ENCODE results near the gene SH3D19. TPM values are rescaled to one million over a fixed set of nuclear protein-coding genes. Genes with fewer than 3 reads are reported as not detected.

Gene SH3D19
- total RNA-seq, 1 experiment from 2014 or later, result 29.7 TPM

DNA sequence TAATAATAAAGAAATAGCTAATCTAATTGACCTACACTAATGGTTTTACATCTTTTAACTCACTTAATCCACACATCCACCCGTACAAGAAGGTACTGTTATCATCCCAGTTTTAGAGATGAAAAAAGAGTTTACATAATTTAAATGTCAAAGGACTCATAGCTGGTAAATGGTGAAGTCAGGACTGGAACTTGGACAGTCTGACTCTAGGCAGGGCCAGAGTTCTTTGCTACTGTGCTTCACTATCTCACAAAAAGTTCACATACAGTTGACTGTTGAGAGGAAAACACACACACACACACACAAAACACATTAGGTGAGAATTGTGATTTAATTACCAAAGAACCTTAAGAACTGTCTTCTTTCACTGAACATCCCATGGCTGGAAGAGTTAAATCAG lies 119.7 kb downstream of the SH3D19 start:
- Histone ChIP-seq H2BK5ac (ENCODE audit: insufficient read length, low read length) (no peak overlapping the region), H3K27me3 (ENCODE audit: insufficient read depth, low read length) (no peaks in the 10 kb centered on the region), H3K4me2 (ENCODE audit: insufficient read depth, insufficient read length, low read length) (no peak overlapping the region), H4K91ac (ENCODE audit: insufficient read length, low read depth, low read length) (no peak overlapping the region), H3K4me1 (ENCODE audit: insufficient read depth, low read length) (peaks cover 2% of the 10 kb centered on the region), H4K5ac (ENCODE audit: insufficient read length, low read depth, low read length) (no peak overlapping the region), H2BK20ac (ENCODE audit: low read depth, low read length, poor library complexity, severe bottlenecking) (no peak overlapping the region), H2BK12ac (ENCODE audit: insufficient read length, low read depth, low read length) (no peak overlapping the region), H3K56ac (ENCODE audit: insufficient read length, low read depth, low read length) (no peak overlapping the region), H3K9me3 (ENCODE audit: control insufficient read depth, low read depth, low read length) (no peaks in the 10 kb centered on the region), H2BK120ac (ENCODE audit: low read depth, low read length, poor library complexity, severe bottlenecking) (no peak overlapping the region), H2AFZ (ENCODE audit: low read length) (no peak overlapping the region), H3K23ac (ENCODE audit: insufficient read length, low read depth, low read length) (no peak overlapping the region), H3K4ac (ENCODE audit: low read depth, low read length) (no peak overlapping the region), H3K79me2 (ENCODE audit: insufficient read depth, low read length) (0 out of 2 replicates have a peak, but pooled peaks cover 2% of the 10 kb centered on the region), H3K9ac (ENCODE audit: extremely low read depth, insufficient read length, low read length) (no peak overlapping the region), H3T11ph (ENCODE audit: low read length) (no peak overlapping the region), H4K8ac (replicated peaks; ENCODE audit: insufficient read length, low read depth, low read length) (no peak overlapping the region), H3K14ac (ENCODE audit: insufficient read depth, low read length) (no peak overlapping the region), H3K79me1 (ENCODE audit: insufficient read depth, low read depth, low read length, poor library complexity, severe bottlenecking) (no peaks in the 10 kb centered on the region), H3K18ac (ENCODE audit: insufficient read length, low read depth, low read length) (no peak overlapping the region), H2AK5ac (ENCODE audit: insufficient read length, low read length) (no peak overlapping the region), H2BK15ac (ENCODE audit: low read depth, low read length) (no peak overlapping the region), H3K23me2 (ENCODE audit: insufficient read length, low read depth, low read length, poor library complexity, severe bottlenecking) (no peaks in the 10 kb centered on the region), H3K27ac (ENCODE audit: insufficient read length, low read depth, low read length) (no peak overlapping the region), H4K20me1 (ENCODE audit: control insufficient read depth, insufficient read depth, insufficient read length) (no peaks in the 10 kb centered on the region)
- WGBS (ENCODE audit: extremely low coverage, insufficient read length, low lambda C conversion rate), result no CpG with 5 or more reads among the region's 1 CpG
- no peak for DNase-seq
- H3K27ac Mint-ChIP-seq, result no peak overlapping the region
- H3K4me1 Mint-ChIP-seq, result peaks cover 5 to 8% of the 10 kb centered on the region in 2 experiments; a peak in 3 of 4 replicates
- no peaks in the 10 kb centered on the region for H3K27me3 Mint-ChIP-seq (ENCODE audit: low read depth)
- no peaks in the 10 kb centered on the region for H3K9me3 Mint-ChIP-seq
- H3K4me3 Mint-ChIP-seq, result no peak overlapping the region
- TF ChIP-seq, protein P1, sequence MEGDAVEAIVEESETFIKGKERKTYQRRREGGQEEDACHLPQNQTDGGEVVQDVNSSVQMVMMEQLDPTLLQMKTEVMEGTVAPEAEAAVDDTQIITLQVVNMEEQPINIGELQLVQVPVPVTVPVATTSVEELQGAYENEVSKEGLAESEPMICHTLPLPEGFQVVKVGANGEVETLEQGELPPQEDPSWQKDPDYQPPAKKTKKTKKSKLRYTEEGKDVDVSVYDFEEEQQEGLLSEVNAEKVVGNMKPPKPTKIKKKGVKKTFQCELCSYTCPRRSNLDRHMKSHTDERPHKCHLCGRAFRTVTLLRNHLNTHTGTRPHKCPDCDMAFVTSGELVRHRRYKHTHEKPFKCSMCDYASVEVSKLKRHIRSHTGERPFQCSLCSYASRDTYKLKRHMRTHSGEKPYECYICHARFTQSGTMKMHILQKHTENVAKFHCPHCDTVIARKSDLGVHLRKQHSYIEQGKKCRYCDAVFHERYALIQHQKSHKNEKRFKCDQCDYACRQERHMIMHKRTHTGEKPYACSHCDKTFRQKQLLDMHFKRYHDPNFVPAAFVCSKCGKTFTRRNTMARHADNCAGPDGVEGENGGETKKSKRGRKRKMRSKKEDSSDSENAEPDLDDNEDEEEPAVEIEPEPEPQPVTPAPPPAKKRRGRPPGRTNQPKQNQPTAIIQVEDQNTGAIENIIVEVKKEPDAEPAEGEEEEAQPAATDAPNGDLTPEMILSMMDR (conservative IDR thresholded peaks at IDR 0.05), result no peak
- no peaks in the 10 kb centered on the region for H3K36me3 Mint-ChIP-seq (ENCODE audit: insufficient read depth in 1 of 3, low read depth in 3 of 3)

Measured in H9 (cell line).